NCI-H1417 (cell line): ENCODE results near the gene CCDC86.

Experiments used
- DNase-seq, 3 experiments: peaks; one replicate each; lab custom pipeline; 2025; lab: John Stamatoyannopoulos, UW

Gene CCDC86

GRCh38 chr11:60891103-60891741, 49.3 kb downstream of the CCDC86 start:
- DNase-seq = peak in 1 of 3 experiments; percentile 17

DNA sequence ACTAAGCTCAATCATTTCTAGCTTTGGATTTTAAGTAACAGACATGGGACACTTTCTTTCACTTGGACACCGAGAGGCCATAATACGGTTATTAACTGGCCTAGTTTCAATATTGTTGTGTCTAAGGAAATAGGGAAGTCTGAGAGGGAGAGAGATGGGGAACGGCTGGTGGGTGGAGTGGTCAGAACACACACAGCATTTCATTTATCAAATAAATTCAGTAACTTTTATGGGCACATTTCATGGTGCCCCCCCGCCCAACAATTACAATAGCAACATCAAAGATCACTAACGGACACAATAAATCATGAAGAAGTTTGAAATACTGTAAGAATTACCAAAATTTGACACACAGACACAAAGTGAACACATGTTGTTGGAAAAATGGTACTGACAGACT, 53.8 kb downstream of the CCDC86 start:
- no peak for DNase-seq

- no peak for DNase-seq
Measured at GRCh38 chr11:60897496-60897895, 55.6 kb downstream of the CCDC86 start.

GRCh38 chr11:60899046-60899936, 57.4 kb downstream of the CCDC86 start:
- DNase-seq = peak; percentile 37 to 79 (median 37)

GRCh38 chr11:60899977-60900376, 58.1 kb downstream of the CCDC86 start:
- no peak for DNase-seq
